Hepatocyte (in vitro differentiated cells): ENCODE results near the gene DYNLL1.

Source experiments
- EZH2 ChIP-seq: fragments of 200-600 bp; sonication (generic); IDR thresholded peaks from 2 replicates; pipeline ENCODE4 v1.6.1; 2016; ENCODE audit warnings: antibody characterized with exemption, mild to moderate bottlenecking, borderline replicate concordance
- EZH2phosphoT487 ChIP-seq: fragments of 200-600 bp; sonication (generic); IDR thresholded peaks from one replicate; pipeline ENCODE4 v1.6.1; 2018; ENCODE audit warnings: antibody characterized with exemption, mild to moderate bottlenecking, low read depth, moderate library complexity; ENCODE audit not compliant: unreplicated experiment, severe bottlenecking
- TF ChIP-seq, protein P1 (sequence below): fragments of 200-600 bp; sonication (generic); IDR thresholded peaks from 2 replicates; pipeline ENCODE4 v1.5.1; 2016; ENCODE audit warnings: antibody characterized with exemption, mild to moderate bottlenecking; ENCODE audit not compliant: poor library complexity

DNA sequence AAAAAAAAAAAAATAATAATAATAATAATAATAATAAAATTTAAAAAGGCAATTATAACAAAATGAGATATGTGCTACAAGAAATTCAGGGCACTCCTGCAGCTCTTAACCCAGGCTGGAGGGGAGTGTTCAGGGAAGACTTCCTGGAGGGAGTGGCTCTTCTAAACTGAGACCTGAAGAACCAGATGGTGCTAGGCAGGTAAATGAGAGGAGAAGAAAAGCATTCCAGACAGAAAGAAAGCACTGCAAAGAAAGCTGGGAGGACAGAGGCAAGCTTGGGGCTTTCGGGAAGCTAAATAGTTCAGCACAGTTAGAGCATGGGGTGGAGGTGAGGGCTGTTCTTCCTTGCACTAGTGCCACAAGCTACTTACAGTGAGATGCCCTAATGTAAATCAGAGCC, 16.5 kb upstream of the DYNLL1 start:
- TF ChIP-seq, protein P1, sequence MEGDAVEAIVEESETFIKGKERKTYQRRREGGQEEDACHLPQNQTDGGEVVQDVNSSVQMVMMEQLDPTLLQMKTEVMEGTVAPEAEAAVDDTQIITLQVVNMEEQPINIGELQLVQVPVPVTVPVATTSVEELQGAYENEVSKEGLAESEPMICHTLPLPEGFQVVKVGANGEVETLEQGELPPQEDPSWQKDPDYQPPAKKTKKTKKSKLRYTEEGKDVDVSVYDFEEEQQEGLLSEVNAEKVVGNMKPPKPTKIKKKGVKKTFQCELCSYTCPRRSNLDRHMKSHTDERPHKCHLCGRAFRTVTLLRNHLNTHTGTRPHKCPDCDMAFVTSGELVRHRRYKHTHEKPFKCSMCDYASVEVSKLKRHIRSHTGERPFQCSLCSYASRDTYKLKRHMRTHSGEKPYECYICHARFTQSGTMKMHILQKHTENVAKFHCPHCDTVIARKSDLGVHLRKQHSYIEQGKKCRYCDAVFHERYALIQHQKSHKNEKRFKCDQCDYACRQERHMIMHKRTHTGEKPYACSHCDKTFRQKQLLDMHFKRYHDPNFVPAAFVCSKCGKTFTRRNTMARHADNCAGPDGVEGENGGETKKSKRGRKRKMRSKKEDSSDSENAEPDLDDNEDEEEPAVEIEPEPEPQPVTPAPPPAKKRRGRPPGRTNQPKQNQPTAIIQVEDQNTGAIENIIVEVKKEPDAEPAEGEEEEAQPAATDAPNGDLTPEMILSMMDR: no peak
- TF ChIP-seq EZH2phosphoT487 (no peak), EZH2 (no peak)
